Middle frontal gyrus (tissue), 1 donor: ENCODE results near the gene TOMM40.
"Not testable (repeated sequence)": the region's sequence is repeated elsewhere in the genome, so short reads cannot be mapped to it uniquely, and the experiment has no call there.

Experiments
- DNase-seq: peaks from one replicate; pipeline ENCODE4 v3.0.0-alpha.2; 2015; ENCODE audit warnings: low spot score; ENCODE audit errors: extremely low spot score

TOMM40 gene

GRCh38 chr19:44871809-44872208, 19.2 kb upstream of the TOMM40 start:
- DNase-seq = no peak

DNA sequence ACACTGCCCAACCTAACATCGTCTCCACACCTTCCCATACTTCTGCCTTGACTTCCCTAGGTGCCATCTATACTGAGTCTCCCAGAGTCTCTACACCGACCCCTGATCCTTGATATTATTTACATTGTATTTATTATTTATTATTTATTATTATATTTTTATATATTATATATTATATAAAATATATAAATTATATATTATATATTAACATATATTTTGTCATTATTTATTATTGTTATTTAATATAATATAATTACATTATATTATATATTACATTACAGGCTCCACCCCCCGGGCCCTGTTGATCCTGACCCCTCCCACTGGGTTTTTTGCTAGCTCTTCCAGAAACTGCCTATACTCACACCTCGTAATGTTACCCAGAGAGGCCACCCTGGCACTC, 18.4 kb upstream of the TOMM40 start:
- no peak for DNase-seq

DNA sequence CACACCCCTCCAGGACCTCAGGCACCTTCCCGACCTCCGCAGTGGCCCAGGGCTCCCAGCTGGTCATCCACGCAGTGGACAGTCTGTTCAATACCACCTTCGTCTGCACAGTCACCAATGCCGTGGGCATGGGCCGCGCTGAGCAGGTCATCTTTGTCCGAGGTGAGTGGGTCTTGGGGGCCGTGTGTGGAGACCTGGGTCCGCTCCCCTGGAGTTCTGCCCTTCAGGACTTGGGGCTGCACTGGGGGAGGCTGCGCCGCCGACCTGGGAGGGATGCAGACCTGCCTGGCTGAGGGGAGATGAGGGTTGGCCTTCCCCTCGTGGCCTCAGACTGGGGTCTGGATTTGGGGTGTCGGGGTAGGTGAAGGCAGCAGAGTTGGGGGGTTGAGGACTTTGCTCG, 16.7 kb upstream of the TOMM40 start:
- no peak for DNase-seq

DNA sequence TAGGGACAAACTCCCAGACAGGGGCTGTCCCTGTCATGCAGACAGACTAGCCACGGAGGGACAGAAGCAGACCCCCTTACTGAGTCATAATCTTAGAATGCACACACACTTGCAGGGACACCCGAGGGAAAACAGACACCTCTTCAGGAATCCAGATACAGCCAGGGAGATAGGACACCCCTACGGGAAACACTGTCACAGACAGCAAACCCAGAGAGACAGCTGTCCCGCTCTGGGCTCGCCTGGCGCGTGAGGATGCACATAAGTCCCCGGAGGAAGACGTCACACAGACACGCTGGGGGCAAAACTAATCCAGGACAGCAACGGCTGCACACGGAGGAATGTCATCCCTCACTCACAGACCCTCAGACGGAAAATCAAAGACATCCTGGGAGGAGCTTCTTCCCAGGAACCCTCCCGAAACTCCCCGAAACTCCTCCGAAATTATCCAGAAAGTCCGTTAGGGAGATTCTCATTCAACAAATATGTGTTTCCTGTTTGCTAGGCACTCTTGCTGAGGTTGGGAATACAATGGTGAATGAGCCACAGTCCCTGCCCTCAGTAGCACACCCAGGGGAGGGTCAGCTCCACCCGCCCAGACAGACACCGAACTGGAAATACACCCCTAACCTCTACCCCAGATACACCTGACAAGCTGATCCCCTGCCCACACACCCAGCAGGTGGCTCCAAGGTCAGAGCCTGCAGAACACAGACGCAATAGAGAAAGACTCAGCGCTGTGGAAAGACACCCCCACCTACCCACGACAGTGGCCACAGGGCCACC, 15.2 kb upstream of the TOMM40 start:
- DNase-seq = no peak

GRCh38 chr19:44876930-44877535, 14.0 kb upstream of the TOMM40 start:
- DNase-seq = no peak

- no peak for DNase-seq
These were observed 12.8 kb upstream of the TOMM40 start for GRCh38 chr19:44878120-44878865.

DNA sequence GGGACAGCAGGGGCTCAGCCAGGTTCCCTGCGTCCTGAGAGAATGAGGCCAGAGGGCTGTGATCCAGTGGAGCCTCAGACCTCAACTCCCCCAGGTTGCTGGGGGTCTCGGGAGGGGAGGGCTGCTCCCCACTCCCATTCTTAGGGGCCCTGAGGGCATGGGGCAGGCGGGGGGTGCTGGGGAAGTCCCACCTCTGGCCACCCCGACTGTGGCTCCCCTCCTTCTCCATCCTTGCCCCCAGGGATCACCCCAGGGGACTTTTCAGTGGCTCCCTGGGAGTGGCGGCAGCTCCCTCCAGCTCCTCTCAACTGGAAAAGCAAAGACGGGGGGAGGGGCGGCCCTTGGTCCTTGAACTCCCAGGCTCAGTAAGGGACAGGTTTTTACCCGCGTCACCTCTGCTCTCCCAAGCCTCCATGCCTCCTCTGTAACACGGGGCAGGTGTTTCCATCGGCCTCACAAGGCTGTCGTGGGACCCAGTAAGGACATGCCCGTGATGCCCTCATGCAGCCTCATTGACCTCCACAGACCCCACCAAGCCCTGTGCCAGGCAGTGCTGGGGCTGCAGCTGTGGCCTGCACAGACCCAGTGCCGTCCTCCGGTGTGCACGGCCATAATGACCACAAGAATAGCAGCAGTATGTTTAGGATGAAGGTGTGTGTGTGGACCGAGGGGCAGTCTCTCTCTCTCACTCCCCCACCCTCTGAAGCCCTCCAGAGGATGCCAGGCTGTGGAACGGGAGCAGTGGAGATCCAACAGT, 11.6 kb upstream of the TOMM40 start:
- DNase-seq = no peak

GRCh38 chr19:44882063-44882462, 9.0 kb upstream of the TOMM40 start:
- no peak for DNase-seq

- DNase-seq = not testable (repeated sequence)
These were observed 8.2 kb upstream of the TOMM40 start for GRCh38 chr19:44882619-44883397.

DNA sequence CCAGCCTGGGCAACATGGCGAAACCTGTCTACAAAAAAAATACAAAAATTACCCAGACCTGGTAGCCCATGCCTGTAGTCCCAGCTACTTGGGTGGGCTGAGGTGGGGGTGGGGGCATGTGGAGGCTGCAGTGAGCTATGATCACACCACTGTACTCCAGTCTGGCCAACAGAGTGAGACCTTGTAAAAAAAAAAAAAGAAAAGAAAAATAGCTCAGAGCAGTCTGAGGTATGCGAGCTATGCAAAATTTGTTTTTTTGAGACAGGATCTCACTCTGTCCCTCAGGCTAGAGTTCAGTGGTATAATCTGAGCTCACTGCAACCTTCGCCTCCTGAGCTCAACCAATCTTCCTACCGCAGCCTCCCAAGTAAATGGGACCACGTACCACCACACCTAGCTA, 7.1 kb upstream of the TOMM40 start:
- no peak for DNase-seq

GRCh38 chr19:44884566-44884965, 6.5 kb upstream of the TOMM40 start:
- DNase-seq = no peak

GRCh38 chr19:44886141-44886540, 4.9 kb upstream of the TOMM40 start:
- DNase-seq = no peak

DNA sequence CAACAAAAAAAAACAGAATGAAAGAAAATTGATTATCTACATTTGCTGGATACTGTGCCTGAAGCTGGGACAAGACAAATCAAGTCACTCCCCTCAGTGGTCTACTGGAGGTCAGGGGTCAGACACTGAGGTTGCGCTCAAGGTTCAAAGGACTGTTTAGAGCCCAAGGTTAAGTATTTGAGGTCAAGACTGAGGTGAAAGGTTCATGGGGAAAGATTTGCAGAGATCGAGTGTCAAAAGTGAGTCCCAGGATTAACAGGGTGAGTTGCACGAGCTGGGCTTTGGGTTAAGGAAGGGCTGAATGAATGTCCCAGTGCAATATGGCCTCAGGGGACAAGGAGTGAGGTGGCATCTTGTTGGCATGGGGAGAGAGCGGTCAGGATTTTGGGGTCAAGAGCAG, 3.4 kb upstream of the TOMM40 start:
- no peak for DNase-seq

GRCh38 chr19:44888335-44888734, 2.7 kb upstream of the TOMM40 start:
- DNase-seq = not testable (repeated sequence)

GRCh38 chr19:44889830-44890365, 1.2 kb upstream of the TOMM40 start:
- DNase-seq = no peak

GRCh38 chr19:44890366-44891015, 563 bp upstream of the TOMM40 start:
- DNase-seq = peak; percentile 99

GRCh38 chr19:44892932-44893331, 1.9 kb downstream of the TOMM40 start:
- no peak for DNase-seq

DNA sequence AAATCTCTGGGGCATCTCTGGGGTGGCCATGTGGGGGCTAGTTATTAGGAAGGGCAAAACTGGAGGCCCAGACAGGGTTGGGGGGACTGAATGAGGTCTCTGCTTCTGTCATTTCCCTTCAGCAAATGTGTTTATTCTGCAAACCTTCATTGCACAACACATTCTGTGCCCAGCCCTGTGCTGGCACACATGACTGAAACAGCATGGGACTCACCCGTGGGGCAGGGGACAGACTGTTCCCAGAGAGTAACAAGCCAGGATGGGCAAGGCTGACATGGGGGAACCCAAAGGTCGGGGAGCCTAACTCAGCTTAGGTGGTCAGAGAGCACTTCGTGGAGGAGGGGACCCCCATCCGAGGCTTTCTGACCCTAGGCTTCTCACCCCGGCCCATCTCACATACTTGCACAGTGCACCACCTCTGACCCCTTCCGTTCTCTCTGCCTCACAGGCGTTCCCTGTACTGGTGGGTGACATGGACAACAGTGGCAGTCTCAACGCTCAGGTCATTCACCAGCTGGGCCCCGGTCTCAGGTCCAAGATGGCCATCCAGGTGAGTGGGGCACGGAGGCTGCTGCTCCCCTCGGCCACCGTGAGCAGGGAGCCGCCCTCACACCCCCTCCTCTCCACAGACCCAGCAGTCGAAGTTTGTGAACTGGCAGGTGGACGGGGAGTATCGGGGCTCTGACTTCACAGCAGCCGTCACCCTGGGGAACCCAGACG, 2.4 kb downstream of the TOMM40 start:
- no peak for DNase-seq

DNA sequence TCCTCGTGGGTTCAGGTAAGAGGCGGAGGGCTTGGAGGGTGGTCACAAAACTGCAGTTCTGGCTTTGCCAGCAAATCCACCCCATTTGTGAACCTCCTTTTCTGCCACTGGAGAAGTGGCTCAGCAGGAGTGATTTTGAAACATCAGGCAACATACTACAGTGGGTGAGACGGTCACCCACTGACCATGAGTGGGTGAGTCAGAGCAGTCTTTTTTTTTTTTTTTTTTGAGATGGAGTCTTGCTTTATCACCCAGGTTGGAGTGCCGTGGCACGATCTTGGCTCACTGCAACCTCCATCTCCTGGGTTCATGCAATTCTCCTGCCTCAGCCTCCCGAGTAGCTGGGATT, 3.0 kb downstream of the TOMM40 start:
- no peak for DNase-seq

DNA sequence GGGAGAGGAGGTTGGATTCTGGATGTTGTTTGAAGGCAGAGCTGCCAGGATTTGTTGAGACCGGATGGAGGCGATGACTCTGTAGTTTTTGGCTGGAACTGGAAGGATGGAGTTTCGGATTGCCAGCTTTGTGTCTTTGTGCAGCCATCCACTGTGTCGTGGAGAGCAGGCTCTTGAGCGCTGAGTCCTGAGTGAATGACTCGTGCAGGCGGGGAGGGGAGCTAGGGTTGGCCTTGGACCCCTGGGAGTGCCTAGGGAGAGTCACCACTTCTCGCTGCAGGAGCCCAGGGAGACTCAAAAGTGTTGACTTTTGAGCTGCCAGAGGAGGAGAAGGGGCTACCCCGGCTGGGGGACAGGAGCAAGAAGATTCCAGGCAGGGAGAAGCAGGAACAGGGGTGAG, 3.9 kb downstream of the TOMM40 start:
- DNase-seq = no peak
